Gastrocnemius medialis (tissue), 4 donors: Measurements from ENCODE around the gene ISM1. TPM values are rescaled to one million over a fixed set of nuclear protein-coding genes. Genes with fewer than 3 reads are reported as not detected.

Experiments
- ATAC-seq, 2 donors: fragments of 150-250 bp; one replicate each; pipeline ENCODE4 v1.9.1; 2016
- DNase-seq, 2 donors: peaks; one replicate each; pipeline ENCODE4 v3.0.0-alpha.2; 2019
- H3K27ac ChIP-seq, 4 donors: fragments of 200-600 bp; sonication (generic); 1 replicate in 1 of 4; 2 replicates in 3 of 4; pipeline ENCODE4 v1.5.1; 2016 to 2018; ENCODE audit warnings: mild to moderate bottlenecking in 2 of 4, moderate library complexity in 1 of 4
- H3K27me3 ChIP-seq, 3 donors: fragments of 200-600 bp; sonication (generic) in 2 of 3; 1 replicate in 1 of 3; 2 replicates in 2 of 3; pipeline versions ENCODE4 v1.5.1 to v1.6.0; 2016 to 2019; ENCODE audit warnings: mild to moderate bottlenecking in 1 of 3, moderate library complexity in 1 of 3
- H3K36me3 ChIP-seq, 2 donors: fragments of 200-600 bp; sonication (generic) in 1 of 2; one replicate each; pipeline ENCODE4 v1.5.1; 2017 to 2018
- H3K4me1 ChIP-seq, 2 donors: fragments of 200-600 bp; sonication (generic) in 1 of 2; one replicate each; pipeline ENCODE4 v1.5.1; 2016 to 2017; ENCODE audit warnings: mild to moderate bottlenecking in 2 of 2
- H3K4me3 ChIP-seq, 4 donors: fragments of 200-600 bp; sonication (generic) in 3 of 4; 1 replicate in 1 of 4; 2 replicates in 3 of 4; pipeline ENCODE4 v1.5.1; 2016 to 2019; ENCODE audit warnings: mild to moderate bottlenecking in 2 of 4
- H3K9me3 ChIP-seq, 3 donors: fragments of 200-600 bp; sonication (generic) in 2 of 3; 1 replicate in 1 of 3; 2 replicates in 2 of 3; pipeline ENCODE4 v1.5.1; 2016 to 2019
- POLR2A ChIP-seq, 2 donors: fragments of 450-650 bp; IDR thresholded peaks; one replicate each; pipeline ENCODE4 v1.6.1; 2017; ENCODE audit warnings: antibody characterized with exemption in 2 of 2, mild to moderate bottlenecking in 2 of 2, moderate library complexity in 2 of 2
- in situ Hi-C, 4 donors: fragments of 200-750 bp; cut with MboI; loops; one replicate each; pipeline versions ENCODE4 v1.15.0 to v1.8.0; 2017; ENCODE audit warnings: low sequenced_read_pairs in 4 of 4
- intact Hi-C: fragments of 100-400 bp; cut with DNase I; formaldehyde crosslinking; loops from one replicate; pipeline ENCODE4 v1.15.1; 2023; ENCODE audit warnings: low total_unique reads
- total RNA-seq, 4 donors: library from RNA; depleted of rRNA; stranded (reverse); fragments of >200 nt; gene quantifications; one replicate each; pipeline versions ENCODE4 v1.1.0 to v1.2.3, GENCODE V29; 2016
- TF ChIP-seq, protein P1 (sequence below), 5 experiments: fragments of 450-650 bp in 3 of 5; fragments of 200-600 bp in 2 of 5; sonication (generic) in 2 of 5; IDR thresholded peaks in 4 of 5; conservative IDR thresholded peaks in 1 of 5; 1 replicate in 4 of 5; 2 replicates in 1 of 5; pipeline ENCODE4 v1.5.1; 2016 to 2019; ENCODE audit warnings: antibody characterized with exemption in 5 of 5, mild to moderate bottlenecking in 3 of 5, moderate library complexity in 3 of 5

ISM1 gene
- total RNA-seq, 4 donors from 2014 or later = 0.61 to 3.7 (median 0.78) TPM

DNA sequence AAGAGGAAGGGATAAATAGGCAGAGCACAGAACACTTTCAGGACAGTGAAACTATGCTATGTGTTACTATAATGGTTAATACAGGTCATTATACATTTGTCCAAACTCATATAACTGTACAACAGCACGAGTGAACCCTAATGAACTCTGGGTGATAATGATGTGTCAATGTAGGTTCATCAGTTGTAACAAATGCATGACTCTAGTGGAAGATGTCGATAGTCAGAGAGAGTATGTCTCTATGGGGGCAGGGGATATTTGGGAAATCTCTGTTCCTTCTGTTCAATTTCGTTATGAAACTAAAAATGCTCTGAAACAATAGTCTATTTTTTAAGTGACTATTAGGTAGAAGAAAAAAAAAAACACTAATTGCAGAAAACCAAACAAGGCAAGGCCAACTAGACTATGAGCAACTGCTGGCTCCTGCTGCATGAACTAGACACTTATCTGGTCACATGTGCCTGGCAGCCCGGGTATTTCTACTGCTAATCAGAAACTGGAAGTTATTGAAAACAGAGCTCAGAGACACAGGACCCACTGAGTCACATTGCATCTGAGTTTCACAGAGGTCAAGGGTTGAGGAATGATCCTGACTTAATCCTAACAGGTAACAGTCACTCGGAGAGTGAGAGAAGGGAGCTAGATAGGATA lies 97.9 kb downstream of the ISM1 start:
- Histone ChIP-seq H3K4me3 (no peak overlapping the region), H3K36me3 (no peaks in the 10 kb centered on the region), H3K4me1 (no peaks in the 10 kb centered on the region), H3K27me3 (no peaks in the 10 kb centered on the region), H3K27ac (no peak overlapping the region), H3K9me3 (peaks cover 0 to 5% (median 0%) of the 10 kb centered on the region in 3 donors)
- ATAC-seq (no peak), DNase-seq (no peak)
- TF ChIP-seq POLR2A (IDR thresholded peaks at IDR 0.05) = no peak
- TF ChIP-seq, protein P1, sequence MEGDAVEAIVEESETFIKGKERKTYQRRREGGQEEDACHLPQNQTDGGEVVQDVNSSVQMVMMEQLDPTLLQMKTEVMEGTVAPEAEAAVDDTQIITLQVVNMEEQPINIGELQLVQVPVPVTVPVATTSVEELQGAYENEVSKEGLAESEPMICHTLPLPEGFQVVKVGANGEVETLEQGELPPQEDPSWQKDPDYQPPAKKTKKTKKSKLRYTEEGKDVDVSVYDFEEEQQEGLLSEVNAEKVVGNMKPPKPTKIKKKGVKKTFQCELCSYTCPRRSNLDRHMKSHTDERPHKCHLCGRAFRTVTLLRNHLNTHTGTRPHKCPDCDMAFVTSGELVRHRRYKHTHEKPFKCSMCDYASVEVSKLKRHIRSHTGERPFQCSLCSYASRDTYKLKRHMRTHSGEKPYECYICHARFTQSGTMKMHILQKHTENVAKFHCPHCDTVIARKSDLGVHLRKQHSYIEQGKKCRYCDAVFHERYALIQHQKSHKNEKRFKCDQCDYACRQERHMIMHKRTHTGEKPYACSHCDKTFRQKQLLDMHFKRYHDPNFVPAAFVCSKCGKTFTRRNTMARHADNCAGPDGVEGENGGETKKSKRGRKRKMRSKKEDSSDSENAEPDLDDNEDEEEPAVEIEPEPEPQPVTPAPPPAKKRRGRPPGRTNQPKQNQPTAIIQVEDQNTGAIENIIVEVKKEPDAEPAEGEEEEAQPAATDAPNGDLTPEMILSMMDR (IDR thresholded peaks at IDR 0.05 in 4 of 5, conservative IDR thresholded peaks at IDR 0.05 in 1 of 5) = no peak
- intact Hi-C loops (no loop called here), in situ Hi-C loops (loop anchor here in 1 of 4 donors (10.0 kb wide), 1 partner anchor 56 kb away; no protein-coding TSS in a partner anchor)

DNA sequence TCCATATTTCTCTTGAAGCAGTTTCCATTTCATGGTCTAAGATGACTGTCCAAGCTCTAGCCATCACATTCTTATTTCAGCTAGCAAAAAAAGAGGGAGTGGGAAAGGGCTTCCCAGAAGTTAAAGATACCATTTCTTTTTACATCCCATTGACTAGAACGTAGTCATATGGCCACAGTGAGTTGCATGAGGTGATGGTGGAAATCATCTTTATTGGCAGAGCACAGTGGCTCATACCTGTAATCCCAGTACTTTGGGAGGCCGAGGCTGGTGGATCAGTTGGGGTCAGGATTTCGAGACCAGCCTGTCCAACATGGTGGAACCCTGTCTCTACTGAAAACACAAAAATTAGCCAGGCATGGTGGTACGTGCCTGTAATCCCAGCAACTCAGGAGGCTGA lies 99.6 kb downstream of the ISM1 start:
- H3K9me3 ChIP-seq = peaks cover 0 to 5% (median 0%) of the 10 kb centered on the region in 3 donors
- H3K36me3 ChIP-seq = no peaks in the 10 kb centered on the region
- no peaks in the 10 kb centered on the region for H3K27me3 ChIP-seq
- TF ChIP-seq, protein P1 (IDR thresholded peaks at IDR 0.05 in 4 of 5, conservative IDR thresholded peaks at IDR 0.05 in 1 of 5) = no peak
- TF ChIP-seq POLR2A (IDR thresholded peaks at IDR 0.05) = no peak
- DNase-seq (no peak), ATAC-seq (no peak)
- H3K4me3 ChIP-seq = no peak overlapping the region
- H3K4me1 ChIP-seq = no peaks in the 10 kb centered on the region
- intact Hi-C loops = no loop called here
- in situ Hi-C loops = no loop called here
- H3K27ac ChIP-seq = no peak overlapping the region

DNA sequence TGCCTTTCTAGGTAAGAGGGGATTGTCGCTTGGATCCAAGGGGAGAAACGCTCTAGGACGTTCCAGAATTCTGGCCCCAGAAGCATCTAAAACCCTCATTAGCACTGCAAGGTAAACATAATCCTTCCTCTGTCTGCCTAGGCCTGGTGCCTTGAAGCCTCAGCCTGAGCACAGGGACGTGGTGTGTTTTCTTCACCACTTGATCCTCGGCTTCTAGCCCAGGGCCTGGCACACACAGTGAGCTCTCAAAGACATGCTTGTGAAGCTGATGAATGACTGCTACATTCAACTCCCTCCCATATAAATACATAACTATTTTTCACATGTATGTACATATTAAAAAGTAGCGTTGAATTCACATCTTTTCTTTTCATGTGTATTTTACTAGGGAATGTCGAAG lies 100.3 kb downstream of the ISM1 start:
- Histone ChIP-seq H3K27ac (no peak overlapping the region), H3K4me3 (no peak overlapping the region), H3K27me3 (no peaks in the 10 kb centered on the region), H3K4me1 (no peaks in the 10 kb centered on the region), H3K9me3 (peaks cover 0 to 4% (median 0%) of the 10 kb centered on the region in 3 donors), H3K36me3 (no peaks in the 10 kb centered on the region)
- in situ Hi-C loops (no loop called here), intact Hi-C loops (no loop called here)
- TF ChIP-seq POLR2A (IDR thresholded peaks at IDR 0.05) = no peak
- TF ChIP-seq, protein P1 (IDR thresholded peaks at IDR 0.05 in 4 of 5, conservative IDR thresholded peaks at IDR 0.05 in 1 of 5) = no peak
- no peak for ATAC-seq
- DNase-seq = no peak

DNA sequence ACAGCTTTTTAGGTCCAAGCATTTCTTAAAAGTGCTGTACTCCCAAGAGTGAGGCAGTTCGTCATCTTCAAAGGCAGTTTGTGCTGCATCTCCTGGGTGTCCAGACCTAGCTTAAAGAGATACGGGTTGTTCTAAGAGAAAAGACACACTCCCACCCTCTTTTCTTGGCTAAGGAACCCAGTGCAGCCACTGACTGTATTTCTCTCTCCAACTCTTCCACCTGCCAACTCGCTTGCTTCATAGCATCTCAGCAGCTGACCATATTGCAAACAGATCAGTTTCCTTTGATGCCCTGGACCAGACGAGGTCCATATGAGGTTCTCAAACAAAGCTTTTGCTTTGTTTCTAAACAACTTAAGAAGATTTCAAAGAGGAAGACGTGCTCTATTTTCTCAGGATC lies 101.1 kb downstream of the ISM1 start:
- Histone ChIP-seq H3K27me3 (no peaks in the 10 kb centered on the region), H3K36me3 (no peaks in the 10 kb centered on the region), H3K27ac (no peak overlapping the region), H3K4me1 (no peaks in the 10 kb centered on the region), H3K9me3 (no peaks in the 10 kb centered on the region), H3K4me3 (no peak overlapping the region)
- in situ Hi-C loops (no loop called here), intact Hi-C loops (no loop called here)
- ATAC-seq (peak in 1 of 2 donors; percentile 58), DNase-seq (peak in 1 of 2 donors; percentile 31)
- TF ChIP-seq POLR2A (IDR thresholded peaks at IDR 0.05) = no peak
- TF ChIP-seq, protein P1 (IDR thresholded peaks at IDR 0.05 in 4 of 5, conservative IDR thresholded peaks at IDR 0.05 in 1 of 5) = no peak

DNA sequence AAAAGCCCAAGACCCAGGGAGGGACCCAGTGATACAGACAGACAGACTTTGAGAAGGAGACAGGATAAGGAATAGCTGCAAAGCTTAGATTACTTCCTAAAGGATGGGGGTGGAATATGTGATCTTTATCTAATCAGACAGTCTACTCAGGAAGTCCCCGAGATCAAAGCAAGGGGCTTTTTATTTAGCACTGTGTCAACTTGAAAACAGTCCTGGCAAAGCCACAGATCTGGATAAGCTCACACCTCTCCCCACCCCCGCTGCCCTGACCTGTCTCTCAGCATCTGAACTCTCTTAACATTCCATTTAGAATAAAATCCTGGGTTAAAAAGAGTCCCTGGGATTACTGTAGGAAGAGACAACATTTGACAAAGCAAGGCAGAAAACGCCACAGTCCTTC lies 101.5 kb downstream of the ISM1 start:
- Histone ChIP-seq H3K27ac (no peak overlapping the region), H3K9me3 (no peaks in the 10 kb centered on the region), H3K36me3 (no peaks in the 10 kb centered on the region), H3K4me1 (no peaks in the 10 kb centered on the region), H3K27me3 (no peaks in the 10 kb centered on the region), H3K4me3 (no peak overlapping the region)
- in situ Hi-C loops (no loop called here), intact Hi-C loops (no loop called here)
- ATAC-seq (no peak), DNase-seq (no peak)
- TF ChIP-seq POLR2A (IDR thresholded peaks at IDR 0.05) = no peak
- TF ChIP-seq, protein P1 (IDR thresholded peaks at IDR 0.05 in 4 of 5, conservative IDR thresholded peaks at IDR 0.05 in 1 of 5) = no peak
